SK-N-SH treated with all-trans-retinoic acid at 6 μM for 48 hours (cell line): ENCODE results near the gene NCKAP5.

Experiments
- ATAC-seq: fragments of 200-7000 bp; cut with Tn5 transposase; 3 replicates; pipeline ENCODE4 v1.9.1; 2020; ENCODE audit warnings: mild to moderate bottlenecking, moderate library complexity
- ARNTL ChIP-seq: fragments of 450-650 bp; formaldehyde crosslinking; IDR thresholded peaks from 2 replicates; pipeline ENCODE4 v1.5.0; 2020; ENCODE audit warnings: low read depth, mild to moderate bottlenecking, moderate library complexity, borderline replicate concordance
- BACH2 ChIP-seq: fragments of 250-450 bp; sonication (Bioruptor Pico); IDR thresholded peaks from 2 replicates; pipeline ENCODE4 v1.9.0; 2021; ENCODE audit warnings: mild to moderate bottlenecking, borderline replicate concordance
- ESRRG ChIP-seq: fragments of 250-450 bp; sonication (Bioruptor Pico); IDR thresholded peaks from 2 replicates; pipeline ENCODE4 v1.6.1; 2021; ENCODE audit warnings: mild to moderate bottlenecking
- GLIS3 ChIP-seq: fragments of 250-450 bp; sonication (Bioruptor Pico); IDR thresholded peaks from 2 replicates; pipeline ENCODE4 v1.5.0; 2020; ENCODE audit warnings: mild to moderate bottlenecking, moderate library complexity
- ISL1 ChIP-seq: fragments of 250-450 bp; sonication (Bioruptor Pico); IDR thresholded peaks from 2 replicates; pipeline ENCODE4 v2.1.2; 2022; ENCODE audit warnings: mild to moderate bottlenecking, moderate library complexity
- OSR1 ChIP-seq: fragments of 250-450 bp; sonication (Bioruptor Pico); IDR thresholded peaks from 2 replicates; pipeline ENCODE4 v1.8.0; 2022; ENCODE audit warnings: moderate library complexity, mild to moderate bottlenecking, inconsistent platforms
- PPARA ChIP-seq: fragments of 250-450 bp; sonication (Bioruptor Pico); IDR thresholded peaks from 2 replicates; pipeline ENCODE4 v1.5.0; 2020; ENCODE audit warnings: mild to moderate bottlenecking, borderline replicate concordance
- SNAI2 ChIP-seq: fragments of 250-450 bp; sonication (Bioruptor Pico); IDR thresholded peaks from 2 replicates; pipeline ENCODE4 v1.5.0; 2020; ENCODE audit warnings: mild to moderate bottlenecking, moderate library complexity
- TCF4 ChIP-seq: fragments of 250-450 bp; sonication (Bioruptor Pico); IDR thresholded peaks from 2 replicates; pipeline ENCODE4 v1.8.0; 2021; ENCODE audit warnings: mild to moderate bottlenecking, moderate library complexity, borderline replicate concordance
- TOX ChIP-seq: fragments of 250-450 bp; sonication (Bioruptor Pico); IDR thresholded peaks from 2 replicates; pipeline ENCODE4 v1.8.0; 2021; ENCODE audit warnings: mild to moderate bottlenecking, moderate library complexity, borderline replicate concordance
- ZFP3 ChIP-seq: fragments of 250-450 bp; sonication (Bioruptor Pico); IDR thresholded peaks from 2 replicates; pipeline ENCODE4 v1.5.0; 2020; ENCODE audit warnings: mild to moderate bottlenecking, moderate library complexity
- ZFP30 ChIP-seq: fragments of 450-650 bp; formaldehyde crosslinking; IDR thresholded peaks from 2 replicates; pipeline ENCODE4 v1.5.0; 2022; ENCODE audit warnings: mild to moderate bottlenecking, moderate library complexity
- ZNF565 ChIP-seq: fragments of 450-650 bp; formaldehyde crosslinking; conservative IDR thresholded peaks from 2 replicates; pipeline ENCODE4 v1.5.0; 2020; ENCODE audit warnings: low read depth, mild to moderate bottlenecking, moderate library complexity
- ZNF70 ChIP-seq: fragments of 450-650 bp; formaldehyde crosslinking; IDR thresholded peaks from 2 replicates; pipeline ENCODE4 v1.5.0; 2020; ENCODE audit warnings: mild to moderate bottlenecking, moderate library complexity
- ZNF8 ChIP-seq: fragments of 450-650 bp; formaldehyde crosslinking; IDR thresholded peaks from 2 replicates; pipeline ENCODE4 v1.5.0; 2020; ENCODE audit warnings: mild to moderate bottlenecking, moderate library complexity
- TF ChIP-seq, protein P1 (sequence below): fragments of 250-450 bp; sonication (Bioruptor Pico); IDR thresholded peaks from 2 replicates; pipeline ENCODE4 v1.5.0; 2020; ENCODE audit warnings: mild to moderate bottlenecking, moderate library complexity
- TF ChIP-seq, protein P2 (sequence below): fragments of 250-450 bp; sonication (Bioruptor Pico); IDR thresholded peaks from 2 replicates; pipeline ENCODE4 v1.5.1; 2020; ENCODE audit warnings: low read depth, mild to moderate bottlenecking, moderate library complexity
- TF ChIP-seq, protein P3 (sequence below): fragments of 250-450 bp; sonication (Bioruptor Pico); IDR thresholded peaks from 2 replicates; pipeline ENCODE4 v1.5.1; 2021; ENCODE audit warnings: mild to moderate bottlenecking, moderate library complexity
- TF ChIP-seq, protein P4 (sequence below): fragments of 250-450 bp; sonication (Bioruptor Pico); IDR thresholded peaks from 2 replicates; pipeline ENCODE4 v1.8.0; 2020; ENCODE audit warnings: mild to moderate bottlenecking, moderate library complexity, borderline replicate concordance

Gene NCKAP5

DNA sequence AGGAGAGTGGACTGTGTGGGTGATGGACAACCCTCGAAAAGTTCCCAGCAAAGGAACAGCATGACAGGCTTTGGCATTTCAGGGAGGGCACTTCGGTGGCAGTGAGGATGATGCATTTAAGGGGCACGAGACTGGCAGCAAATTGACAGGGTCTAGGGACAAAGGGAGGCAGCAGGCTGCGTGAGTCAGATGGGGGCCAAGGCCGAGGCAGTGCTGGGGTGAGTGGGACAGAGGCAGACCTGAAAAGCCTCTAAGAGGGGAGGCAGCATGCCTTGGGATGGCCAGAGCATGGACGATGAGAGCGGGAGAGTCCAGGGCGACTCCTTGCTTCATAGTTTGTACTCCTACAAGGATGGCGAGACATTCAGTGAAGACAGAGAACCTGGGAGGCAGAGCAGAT lies 848.8 kb downstream of the NCKAP5 start:
- no peak for ATAC-seq
- no peak for TF ChIP-seq ZNF565
- TF ChIP-seq ZNF70 (CRISPR knock-in tag) = no peak
- TF ChIP-seq OSR1 = no peak
- TF ChIP-seq PPARA (CRISPR knock-in tag) = no peak
- no peak for TF ChIP-seq ZFP30 (CRISPR knock-in tag)
- TF ChIP-seq ISL1 (CRISPR knock-in tag) = no peak
- TF ChIP-seq, protein P1, sequence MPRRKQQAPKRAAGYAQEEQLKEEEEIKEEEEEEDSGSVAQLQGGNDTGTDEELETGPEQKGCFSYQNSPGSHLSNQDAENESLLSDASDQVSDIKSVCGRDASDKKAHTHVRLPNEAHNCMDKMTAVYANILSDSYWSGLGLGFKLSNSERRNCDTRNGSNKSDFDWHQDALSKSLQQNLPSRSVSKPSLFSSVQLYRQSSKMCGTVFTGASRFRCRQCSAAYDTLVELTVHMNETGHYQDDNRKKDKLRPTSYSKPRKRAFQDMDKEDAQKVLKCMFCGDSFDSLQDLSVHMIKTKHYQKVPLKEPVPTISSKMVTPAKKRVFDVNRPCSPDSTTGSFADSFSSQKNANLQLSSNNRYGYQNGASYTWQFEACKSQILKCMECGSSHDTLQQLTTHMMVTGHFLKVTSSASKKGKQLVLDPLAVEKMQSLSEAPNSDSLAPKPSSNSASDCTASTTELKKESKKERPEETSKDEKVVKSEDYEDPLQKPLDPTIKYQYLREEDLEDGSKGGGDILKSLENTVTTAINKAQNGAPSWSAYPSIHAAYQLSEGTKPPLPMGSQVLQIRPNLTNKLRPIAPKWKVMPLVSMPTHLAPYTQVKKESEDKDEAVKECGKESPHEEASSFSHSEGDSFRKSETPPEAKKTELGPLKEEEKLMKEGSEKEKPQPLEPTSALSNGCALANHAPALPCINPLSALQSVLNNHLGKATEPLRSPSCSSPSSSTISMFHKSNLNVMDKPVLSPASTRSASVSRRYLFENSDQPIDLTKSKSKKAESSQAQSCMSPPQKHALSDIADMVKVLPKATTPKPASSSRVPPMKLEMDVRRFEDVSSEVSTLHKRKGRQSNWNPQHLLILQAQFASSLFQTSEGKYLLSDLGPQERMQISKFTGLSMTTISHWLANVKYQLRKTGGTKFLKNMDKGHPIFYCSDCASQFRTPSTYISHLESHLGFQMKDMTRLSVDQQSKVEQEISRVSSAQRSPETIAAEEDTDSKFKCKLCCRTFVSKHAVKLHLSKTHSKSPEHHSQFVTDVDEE (CRISPR knock-in tag) = no peak
- TF ChIP-seq ESRRG (CRISPR knock-in tag) = no peak
- no peak for TF ChIP-seq ARNTL (CRISPR knock-in tag)
- no peak for TF ChIP-seq ZNF8
- TF ChIP-seq, protein P2, sequence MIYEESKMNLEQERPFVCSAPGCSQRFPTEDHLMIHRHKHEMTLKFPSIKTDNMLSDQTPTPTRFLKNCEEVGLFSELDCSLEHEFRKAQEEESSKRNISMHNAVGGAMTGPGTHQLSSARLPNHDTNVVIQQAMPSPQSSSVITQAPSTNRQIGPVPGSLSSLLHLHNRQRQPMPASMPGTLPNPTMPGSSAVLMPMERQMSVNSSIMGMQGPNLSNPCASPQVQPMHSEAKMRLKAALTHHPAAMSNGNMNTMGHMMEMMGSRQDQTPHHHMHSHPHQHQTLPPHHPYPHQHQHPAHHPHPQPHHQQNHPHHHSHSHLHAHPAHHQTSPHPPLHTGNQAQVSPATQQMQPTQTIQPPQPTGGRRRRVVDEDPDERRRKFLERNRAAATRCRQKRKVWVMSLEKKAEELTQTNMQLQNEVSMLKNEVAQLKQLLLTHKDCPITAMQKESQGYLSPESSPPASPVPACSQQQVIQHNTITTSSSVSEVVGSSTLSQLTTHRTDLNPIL = no peak
- TF ChIP-seq, all 23 proteins: peak for 0

DNA sequence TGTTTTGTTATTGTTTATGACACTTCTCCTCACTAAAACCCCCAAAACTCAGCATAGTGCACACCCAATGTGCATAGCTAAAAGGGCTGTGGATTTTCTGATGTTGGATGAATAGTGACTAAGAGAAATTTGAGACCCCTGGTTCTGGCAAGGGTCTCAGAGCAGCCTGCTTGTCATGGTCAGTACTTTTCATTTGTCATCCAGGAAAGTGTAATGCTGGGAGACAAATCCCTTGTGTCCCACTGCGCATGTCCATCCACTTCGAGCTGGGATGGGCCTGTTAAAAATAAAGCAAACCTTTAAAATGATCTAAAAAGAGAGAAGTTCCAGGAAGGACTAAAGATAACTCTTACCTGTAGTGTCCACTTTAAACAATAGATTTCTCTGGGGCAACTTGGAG lies 851.3 kb downstream of the NCKAP5 start:
- no peak for ATAC-seq
- TF ChIP-seq ZNF8 (no peak), ESRRG (CRISPR knock-in tag) (no peak), ZFP3 (no peak), BACH2 (CRISPR knock-in tag) (no peak), ZNF565 (no peak), TOX (no peak), SNAI2 (CRISPR knock-in tag) (no peak), ZFP30 (CRISPR knock-in tag) (no peak), TCF4 (CRISPR knock-in tag) (no peak), OSR1 (no peak), ZNF70 (CRISPR knock-in tag) (no peak), GLIS3 (no peak), ARNTL (CRISPR knock-in tag) (no peak)
- TF ChIP-seq, protein P3, sequence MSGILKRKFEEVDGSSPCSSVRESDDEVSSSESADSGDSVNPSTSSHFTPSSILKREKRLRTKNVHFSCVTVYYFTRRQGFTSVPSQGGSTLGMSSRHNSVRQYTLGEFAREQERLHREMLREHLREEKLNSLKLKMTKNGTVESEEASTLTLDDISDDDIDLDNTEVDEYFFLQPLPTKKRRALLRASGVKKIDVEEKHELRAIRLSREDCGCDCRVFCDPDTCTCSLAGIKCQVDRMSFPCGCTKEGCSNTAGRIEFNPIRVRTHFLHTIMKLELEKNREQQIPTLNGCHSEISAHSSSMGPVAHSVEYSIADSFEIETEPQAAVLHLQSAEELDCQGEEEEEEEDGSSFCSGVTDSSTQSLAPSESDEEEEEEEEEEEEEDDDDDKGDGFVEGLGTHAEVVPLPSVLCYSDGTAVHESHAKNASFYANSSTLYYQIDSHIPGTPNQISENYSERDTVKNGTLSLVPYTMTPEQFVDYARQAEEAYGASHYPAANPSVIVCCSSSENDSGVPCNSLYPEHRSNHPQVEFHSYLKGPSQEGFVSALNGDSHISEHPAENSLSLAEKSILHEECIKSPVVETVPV = no peak
- TF ChIP-seq, protein P4, sequence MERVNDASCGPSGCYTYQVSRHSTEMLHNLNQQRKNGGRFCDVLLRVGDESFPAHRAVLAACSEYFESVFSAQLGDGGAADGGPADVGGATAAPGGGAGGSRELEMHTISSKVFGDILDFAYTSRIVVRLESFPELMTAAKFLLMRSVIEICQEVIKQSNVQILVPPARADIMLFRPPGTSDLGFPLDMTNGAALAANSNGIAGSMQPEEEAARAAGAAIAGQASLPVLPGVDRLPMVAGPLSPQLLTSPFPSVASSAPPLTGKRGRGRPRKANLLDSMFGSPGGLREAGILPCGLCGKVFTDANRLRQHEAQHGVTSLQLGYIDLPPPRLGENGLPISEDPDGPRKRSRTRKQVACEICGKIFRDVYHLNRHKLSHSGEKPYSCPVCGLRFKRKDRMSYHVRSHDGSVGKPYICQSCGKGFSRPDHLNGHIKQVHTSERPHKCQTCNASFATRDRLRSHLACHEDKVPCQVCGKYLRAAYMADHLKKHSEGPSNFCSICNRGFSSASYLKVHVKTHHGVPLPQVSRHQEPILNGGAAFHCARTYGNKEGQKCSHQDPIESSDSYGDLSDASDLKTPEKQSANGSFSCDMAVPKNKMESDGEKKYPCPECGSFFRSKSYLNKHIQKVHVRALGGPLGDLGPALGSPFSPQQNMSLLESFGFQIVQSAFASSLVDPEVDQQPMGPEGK (CRISPR knock-in tag) = no peak
- TF ChIP-seq, protein P1 (CRISPR knock-in tag) = no peak
- TF ChIP-seq, all 23 proteins: peak for 0
